Psoas muscle (tissue), 8 donors: ENCODE results near the gene EYS. TPM values are rescaled to one million over a fixed set of nuclear protein-coding genes. Genes with fewer than 3 reads are reported as not detected.

Source experiments
- ATAC-seq, 4 donors: fragments of 200-7000 bp; cut with Tn5 transposase; one replicate each; pipeline ENCODE4 v1.9.1; 2020; ENCODE audit warnings: moderate library complexity in 3 of 4, mild to moderate bottlenecking in 2 of 4
- DNase-seq, 2 donors: peaks; one replicate each; pipeline ENCODE4 v3.0.0-alpha.2; 2020
- H3K27ac ChIP-seq: fragments of 200-600 bp; one replicate; pipeline ENCODE4 v1.8.0; 2022
- H3K27me3 ChIP-seq, 3 donors: fragments of 200-600 bp in 1 of 3; one replicate each; pipeline versions ENCODE4 v1.6.1 to v1.8.0; 2013 to 2022; ENCODE audit warnings: low read length in 2 of 3, mild to moderate bottlenecking in 2 of 3, moderate library complexity in 1 of 3; ENCODE audit not compliant: insufficient read depth in 3 of 3
- H3K36me3 ChIP-seq, 2 donors: fragments of 200-600 bp in 1 of 2; one replicate each; pipeline versions ENCODE4 v1.6.1 to v1.8.0; 2013 to 2022; ENCODE audit warnings: low read depth in 1 of 2, mild to moderate bottlenecking in 1 of 2, moderate library complexity in 1 of 2; ENCODE audit not compliant: insufficient read depth in 1 of 2
- H3K4me1 ChIP-seq: fragments of 200-600 bp; one replicate; pipeline ENCODE4 v1.8.0; 2022
- H3K4me3 ChIP-seq: fragments of 200-600 bp; one replicate; pipeline ENCODE4 v1.8.0; 2022; ENCODE audit warnings: mild to moderate bottlenecking
- H3K9me3 ChIP-seq: fragments of 200-600 bp; one replicate; pipeline ENCODE4 v1.8.0; 2022
- CTCF ChIP-seq: fragments of 200-600 bp; IDR thresholded peaks from one replicate; pipeline ENCODE4 v1.8.0; 2022; ENCODE audit warnings: antibody characterized with exemption
- WGBS, 3 donors: extraction: QIAGEN DNeasy Blood & Tissue Kit; methylation state at CpG; one replicate each; pipeline versions ENCODE4 v1.1.6 to v1.1.7; 2013; 5-methylcytosine and 5-hydroxymethylcytosine counted together
- intact Hi-C, 2 donors: fragments of 100-400 bp; cut with DNase I; formaldehyde crosslinking; loops; one replicate each; pipeline versions ENCODE4 v1.11.0 to v1.14.2; 2022
- polyA plus RNA-seq, 3 donors: library from polyadenylated mRNA; stranded (reverse); fragments of 200-250 nt; gene quantifications; one replicate each; pipeline ENCODE4 v1.2.3, GENCODE V29; 2013
- total RNA-seq, 4 donors: library from RNA; stranded (reverse); fragmentation: NEBNext Ultra II Directional in 2 of 4; extraction: Animal tissue kit (Norgen Biotek cat#: 25700) in 2 of 4; gene quantifications; one replicate each; pipeline versions ENCODE4 v1.2.1 to v1.2.4, GENCODE V29; 2021 to 2023
- donor health status: healthy with polysubstance abuse.
- donor health status: DM: no; HTN: no; CAD: no; lungs with moderate emphysema.
- donor health status: Bipolar disorder and iron deficiency.
- donor health status: healthy.
- donor health status: DM: yes; HTN: yes; CAD: no.
- donor health status: DM: no; HTN: no; CAD: no.
- donor health status: DM: no; HTN: no; CAD: no.
- donor health status: DM: yes; HTN: yes; CAD: no.

The EYS gene
- total and polyA plus RNA-seq, 7 donors: under 0.01 TPM; not detected in 6

- H3K4me1 ChIP-seq: no peaks in the 10 kb centered on the region
- DNase-seq: no peak
- H3K9me3 ChIP-seq: no peaks in the 10 kb centered on the region
- TF ChIP-seq CTCF: no peak
- H3K27ac ChIP-seq: no peak overlapping the region
- H3K4me3 ChIP-seq: no peak overlapping the region
- intact Hi-C loops: no loop called here
- no peaks in the 10 kb centered on the region for H3K36me3 ChIP-seq
- H3K27me3 ChIP-seq: no peaks in the 10 kb centered on the region
- 85 to 87% (median 86%) methylated on average over 8 of the region's 8 CpGs for WGBS, 3 donors
- no peak for ATAC-seq
These were observed 1380.1 kb downstream of the EYS start for GRCh38 chr6:64326939-64327338.

- intact Hi-C loops: no loop called here
These were observed 1381.9 kb downstream of the EYS start for GRCh38 chr6:64325093-64325492.

GRCh38 chr6:64310214-64310613 lies 1396.8 kb downstream of the EYS start:
- TF ChIP-seq CTCF: no peak
- no peaks in the 10 kb centered on the region for H3K27me3 ChIP-seq

More at GRCh38 chr6:64325093-64325492, 1381.9 kb downstream of the EYS start:
- Histone ChIP-seq H3K9me3 (no peaks in the 10 kb centered on the region), H3K27ac (no peak overlapping the region), H3K27me3 (no peaks in the 10 kb centered on the region), H3K36me3 (no peaks in the 10 kb centered on the region), H3K4me1 (no peaks in the 10 kb centered on the region), H3K4me3 (no peak overlapping the region)
- no peak for TF ChIP-seq CTCF
- ATAC-seq (no peak), DNase-seq (no peak)
- 45 to 53% (median 47%) methylated on average over 2 of the region's 2 CpGs for WGBS, 3 donors

GRCh38 chr6:64301307-64302236 lies 1405.5 kb downstream of the EYS start:
- no peak overlapping the region for H3K27ac ChIP-seq
- H3K4me3 ChIP-seq: no peak overlapping the region
- no peaks in the 10 kb centered on the region for H3K27me3 ChIP-seq
- H3K36me3 ChIP-seq: no peaks in the 10 kb centered on the region
- no peak for DNase-seq
- intact Hi-C loops: no loop called here
- WGBS, 3 donors: 86 to 88% (median 88%) methylated on average over 11 of the region's 11 CpGs
- no peaks in the 10 kb centered on the region for H3K4me1 ChIP-seq
- no peak for ATAC-seq
- TF ChIP-seq CTCF: no peak
- peaks cover 4% of the 10 kb centered on the region for H3K9me3 ChIP-seq

More at GRCh38 chr6:64310214-64310613, 1396.8 kb downstream of the EYS start:
- Histone ChIP-seq H3K9me3 (peaks cover 4% of the 10 kb centered on the region), H3K27ac (no peak overlapping the region), H3K36me3 (no peaks in the 10 kb centered on the region), H3K4me1 (no peaks in the 10 kb centered on the region), H3K4me3 (no peak overlapping the region)
- DNase-seq (no peak), ATAC-seq (no peak)
- intact Hi-C loops: no loop called here
